NCI-H748 (cell line): ENCODE data around the gene SEPTIN8.
A peak's percentile ranks its signal among the peaks of the same experiment; 100 is the strongest.

ENCODE experiments used
- DNase-seq: peaks from one replicate; lab custom pipeline; 2025; ENCODE audit not compliant: unreplicated experiment; lab: John Stamatoyannopoulos, UW

The SEPTIN8 gene

DNA sequence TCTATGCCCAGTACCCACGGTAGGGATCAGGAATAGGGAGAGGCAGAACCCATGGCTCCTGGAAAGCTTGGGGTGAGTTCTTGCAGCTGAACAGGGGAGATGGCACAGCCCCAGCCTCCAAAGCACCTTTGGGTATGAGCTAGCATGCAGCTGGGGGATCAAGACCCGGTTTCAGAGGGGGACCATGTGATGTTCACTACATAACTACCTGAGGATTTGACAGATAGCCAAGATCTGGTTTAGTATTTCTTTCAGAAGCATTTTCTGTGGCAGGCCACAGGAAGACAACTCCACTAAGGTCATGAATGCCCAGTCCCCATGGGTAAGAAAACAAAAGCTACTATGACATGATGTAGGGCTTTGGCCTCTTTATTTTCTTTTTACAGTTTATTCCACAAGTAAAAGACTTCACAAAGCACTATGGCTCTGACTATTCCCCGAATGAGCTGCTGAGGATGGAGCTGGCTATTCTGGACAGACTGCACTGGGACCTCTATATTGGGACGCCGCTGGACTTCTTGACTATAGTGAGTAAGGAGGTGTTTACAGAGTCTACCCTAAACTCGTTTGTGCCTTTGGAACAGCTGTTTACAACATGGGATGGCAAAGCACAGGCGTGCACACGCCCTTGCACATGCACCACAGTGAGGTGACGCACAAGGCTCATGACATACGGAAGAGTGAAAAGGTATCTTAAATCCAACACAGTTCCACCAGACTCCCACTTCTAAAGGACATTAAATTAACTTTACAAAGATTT, 26.4 kb downstream of the SEPTIN8 start:
- DNase-seq: no peak

DNA sequence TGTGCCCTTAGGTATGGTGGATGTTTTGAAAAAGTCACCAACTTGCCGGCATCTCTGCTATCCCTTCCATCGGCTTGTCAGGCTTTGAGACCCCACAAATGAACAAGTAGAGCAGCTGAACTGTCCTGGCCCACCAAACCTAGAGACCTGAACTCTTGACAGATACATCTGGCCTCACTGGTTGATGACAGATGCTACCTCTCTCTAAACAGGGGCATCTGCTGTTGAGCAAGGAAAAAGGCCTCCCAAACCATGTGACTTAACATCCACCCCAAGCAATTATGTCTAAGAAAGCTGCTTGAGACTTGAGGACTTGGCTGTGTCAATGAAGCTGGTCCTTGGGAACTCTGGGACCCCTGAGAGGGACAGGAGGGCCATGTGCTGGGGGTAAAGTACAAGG, 27.5 kb downstream of the SEPTIN8 start:
- no peak for DNase-seq

DNA sequence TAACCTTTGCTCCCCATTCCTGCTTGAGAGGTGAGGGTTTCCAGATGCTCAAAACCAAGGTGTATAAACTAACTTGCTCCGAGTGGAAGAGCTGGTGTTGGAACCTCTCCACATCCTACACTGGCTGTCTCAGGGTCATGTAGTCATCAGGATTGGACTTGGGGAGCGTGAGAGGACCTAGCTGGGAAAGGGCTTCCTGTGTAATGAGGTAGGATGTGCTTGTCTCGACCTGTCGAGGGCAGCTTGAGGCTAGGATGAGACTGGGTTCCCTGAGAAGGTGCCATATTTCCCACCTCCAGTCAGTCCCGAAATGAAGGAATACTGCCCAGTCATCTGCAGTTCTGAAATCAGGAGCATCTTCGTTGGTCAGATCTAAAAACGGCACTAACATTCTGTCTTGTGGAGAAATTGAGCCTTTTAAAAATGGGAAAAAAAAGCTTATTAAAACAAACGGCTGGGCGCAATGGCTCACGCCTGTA, 28.5 kb downstream of the SEPTIN8 start:
- no peak for DNase-seq

DNA sequence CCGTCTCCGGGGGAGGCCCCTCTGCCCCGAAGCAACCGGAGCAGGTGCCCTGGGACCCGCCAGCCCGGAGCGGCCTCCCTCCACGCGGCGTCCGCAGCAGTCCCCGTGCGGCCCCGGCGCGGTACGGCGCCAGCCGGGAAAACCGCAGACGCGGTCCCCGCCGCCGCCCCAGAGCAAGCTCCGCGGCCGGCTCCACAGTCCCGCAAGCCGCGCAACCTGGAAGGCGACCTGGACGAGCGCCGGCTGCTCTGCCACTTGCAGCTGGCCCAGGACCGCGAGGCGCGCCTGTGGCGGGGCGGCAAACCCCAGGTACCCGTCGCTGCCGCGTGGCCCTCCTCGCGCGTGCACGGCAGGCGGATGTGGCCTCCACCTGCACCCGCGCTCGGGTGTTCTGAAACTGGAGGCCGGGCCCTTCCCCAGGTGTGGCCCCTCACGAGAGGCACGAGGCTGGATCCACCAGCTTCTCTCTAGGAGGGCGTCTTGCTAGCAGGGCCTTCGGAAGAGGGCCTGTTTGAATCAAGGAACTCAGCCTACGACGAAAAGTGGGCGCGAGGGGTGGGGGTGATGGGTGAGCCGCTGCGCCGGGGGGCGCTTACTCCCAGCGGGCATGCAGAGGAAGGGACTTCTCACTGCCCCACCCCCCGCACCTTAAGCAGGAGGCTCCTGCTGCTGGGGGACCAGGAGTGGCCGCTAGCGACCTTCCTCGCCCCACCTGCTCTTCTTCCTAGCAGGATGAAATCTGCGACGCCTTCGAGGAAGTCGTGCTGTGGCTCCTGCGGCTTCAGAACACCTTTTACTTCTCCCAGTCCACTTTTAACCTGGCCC, 29.2 kb downstream of the SEPTIN8 start:
- DNase-seq: no peak

DNA sequence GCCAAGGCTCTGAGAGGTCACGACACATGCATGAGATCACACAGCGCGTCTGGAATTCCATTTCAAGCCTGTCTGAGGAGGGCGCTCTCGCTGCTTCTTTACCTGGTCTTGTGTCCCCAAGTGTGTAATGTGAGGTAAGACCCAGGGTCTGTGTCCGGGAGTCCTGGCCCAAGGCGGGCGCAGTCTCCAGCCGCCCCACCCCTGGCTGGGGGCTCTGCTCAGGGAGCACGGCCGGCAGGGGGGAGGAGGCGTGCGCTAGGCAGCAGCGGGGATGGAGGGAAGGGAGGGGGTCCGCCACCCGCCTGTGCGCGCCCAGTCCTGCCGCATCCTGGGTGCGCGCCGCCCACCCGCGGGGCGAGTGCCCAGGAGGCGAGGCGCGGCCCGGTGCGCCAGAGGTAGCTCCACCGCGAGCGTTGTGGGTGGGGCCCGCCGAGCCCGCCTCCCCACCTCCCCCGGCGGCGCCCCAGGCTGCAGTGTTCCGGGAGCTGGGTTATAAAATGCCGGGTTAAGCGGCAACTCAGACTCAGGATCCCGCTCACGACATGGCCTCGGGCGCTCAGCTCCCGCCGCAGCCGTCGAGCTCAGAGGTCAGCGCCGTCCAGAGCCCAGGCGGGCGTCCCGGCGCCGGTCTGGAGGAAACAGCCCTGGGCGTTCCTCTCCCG, 30.0 kb downstream of the SEPTIN8 start, which contains the start of gene CCNI2:
Gene CCNI2 (plus strand): TSS at position 473 of the 662 bp plus-strand sequence. CDS start 70 bp downstream, at position 543.
- DNase-seq: peak; percentile 11

DNA sequence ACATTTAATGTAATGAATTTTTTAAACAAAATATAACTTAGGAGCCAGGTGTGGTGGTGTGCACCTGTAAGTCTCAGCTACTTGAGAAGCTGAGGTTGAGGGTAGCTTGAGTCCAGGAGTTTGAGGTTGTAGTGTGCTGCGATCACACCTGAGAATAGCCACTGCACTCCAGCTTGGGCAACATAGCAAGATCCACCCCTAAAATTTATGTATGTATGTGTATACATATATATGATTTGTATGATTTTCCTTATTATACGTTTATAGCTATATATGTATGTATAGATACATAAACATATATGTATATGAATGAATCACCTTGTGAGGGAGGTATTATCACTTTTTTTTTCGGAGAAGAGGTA, 30.5 kb downstream of the SEPTIN8 start:
- DNase-seq: no peak

DNA sequence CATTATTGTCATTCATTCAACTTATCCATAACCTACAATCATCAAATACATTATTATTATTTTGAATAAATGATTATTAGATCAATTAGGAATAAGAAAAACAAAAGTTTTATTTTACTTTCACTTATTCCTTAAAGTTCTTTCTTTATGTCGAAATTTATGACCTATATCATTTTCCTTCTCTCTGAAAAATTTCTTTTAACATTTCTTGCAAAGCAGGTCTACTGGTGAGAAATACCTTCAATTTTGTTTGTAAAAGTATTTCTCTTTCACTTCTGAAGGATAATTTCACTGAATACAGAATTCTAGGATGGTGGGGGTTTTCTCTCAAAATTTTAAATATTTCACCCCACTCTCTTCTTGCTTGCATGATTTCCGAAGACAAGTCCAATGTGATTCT, 32.4 kb downstream of the SEPTIN8 start:
- DNase-seq: no peak

DNA sequence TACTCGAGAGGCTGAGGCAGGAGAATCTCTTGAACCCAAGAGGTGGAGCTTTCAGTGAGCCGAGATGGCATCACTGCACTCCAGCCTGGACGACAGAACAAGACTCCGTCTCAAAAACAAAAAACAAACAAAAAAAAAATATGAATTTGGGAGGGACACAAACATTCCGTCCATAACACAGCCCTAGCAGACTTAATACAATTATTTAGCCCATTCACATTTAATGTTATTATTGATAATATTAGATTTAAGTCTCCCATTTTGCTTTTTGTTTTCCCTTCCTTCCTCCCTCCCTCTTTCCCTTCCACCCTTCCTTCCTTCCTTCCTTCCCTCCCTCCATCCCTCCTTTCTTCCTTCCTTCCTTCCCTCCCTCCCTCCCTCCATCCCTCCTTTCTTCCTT, 34.4 kb downstream of the SEPTIN8 start:
- no peak for DNase-seq

DNA sequence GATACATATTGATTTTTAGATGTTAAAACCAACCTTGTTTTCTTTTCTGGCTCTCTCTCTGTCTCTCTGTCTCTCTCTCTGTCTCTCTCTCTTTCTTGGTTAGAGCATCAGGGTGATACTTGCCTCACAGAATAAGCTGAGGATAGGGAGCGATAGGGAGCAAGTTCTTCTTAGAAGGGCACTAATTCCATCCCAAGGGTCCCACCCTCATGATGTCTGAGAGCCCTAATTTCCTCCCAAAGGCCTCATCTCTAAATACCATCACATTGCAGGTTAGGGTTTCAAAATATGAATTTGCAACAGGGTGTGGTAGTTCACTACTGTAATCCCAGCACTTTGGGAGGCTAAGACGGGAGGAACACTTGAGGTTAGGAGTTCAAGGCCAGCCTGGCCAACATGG, 34.9 kb downstream of the SEPTIN8 start:
- no peak for DNase-seq

DNA sequence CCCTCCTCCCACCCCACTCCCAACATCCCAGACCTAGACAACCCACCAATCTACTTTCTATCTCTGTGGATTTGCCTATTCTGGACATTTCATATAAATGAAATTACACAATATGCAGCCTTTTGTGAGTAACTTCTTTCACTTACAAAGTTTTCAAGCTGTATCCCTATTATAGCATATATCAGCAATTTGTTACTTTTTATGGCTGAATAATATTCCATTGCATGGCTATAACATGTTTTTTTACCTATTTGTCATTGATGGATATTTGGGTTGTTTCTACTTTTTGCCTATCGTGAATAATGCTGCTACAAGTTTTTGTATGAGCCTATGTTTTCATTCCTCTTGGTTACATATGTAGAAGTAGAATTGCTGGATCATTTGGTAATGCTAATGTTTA, 37.8 kb downstream of the SEPTIN8 start:
- DNase-seq: no peak

DNA sequence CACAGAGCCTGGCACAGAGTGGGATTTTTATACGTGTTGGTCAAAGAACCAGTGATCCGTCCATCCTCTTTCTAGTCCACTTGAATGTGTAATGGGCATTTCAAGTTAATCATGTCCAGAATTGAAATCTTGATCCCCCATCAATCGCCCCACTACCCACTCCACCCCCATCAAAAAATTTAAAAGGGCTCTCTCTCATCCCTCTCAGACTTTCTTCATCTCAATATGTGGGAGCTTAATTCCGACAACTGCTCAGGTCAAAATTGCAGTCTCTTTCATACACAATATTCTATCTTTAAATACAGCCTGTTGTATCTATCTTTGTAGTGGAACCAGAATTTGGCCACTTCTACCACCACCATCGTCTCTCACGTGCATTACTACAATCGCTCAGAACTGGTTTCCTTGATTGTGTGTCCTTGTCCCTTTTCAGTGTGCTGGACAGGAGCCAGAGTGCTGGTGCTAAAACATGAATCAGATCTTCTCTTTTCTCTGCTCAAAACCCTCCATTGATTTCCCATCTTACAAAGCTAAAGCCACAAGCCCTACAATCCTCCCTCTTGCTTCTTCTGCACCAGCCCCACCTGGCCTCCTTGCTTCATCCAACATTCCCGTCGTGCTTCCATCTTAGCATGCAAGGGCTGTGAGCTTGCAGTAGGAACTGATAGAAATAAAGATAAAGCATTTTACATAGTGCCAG, 38.9 kb downstream of the SEPTIN8 start:
- DNase-seq: no peak

DNA sequence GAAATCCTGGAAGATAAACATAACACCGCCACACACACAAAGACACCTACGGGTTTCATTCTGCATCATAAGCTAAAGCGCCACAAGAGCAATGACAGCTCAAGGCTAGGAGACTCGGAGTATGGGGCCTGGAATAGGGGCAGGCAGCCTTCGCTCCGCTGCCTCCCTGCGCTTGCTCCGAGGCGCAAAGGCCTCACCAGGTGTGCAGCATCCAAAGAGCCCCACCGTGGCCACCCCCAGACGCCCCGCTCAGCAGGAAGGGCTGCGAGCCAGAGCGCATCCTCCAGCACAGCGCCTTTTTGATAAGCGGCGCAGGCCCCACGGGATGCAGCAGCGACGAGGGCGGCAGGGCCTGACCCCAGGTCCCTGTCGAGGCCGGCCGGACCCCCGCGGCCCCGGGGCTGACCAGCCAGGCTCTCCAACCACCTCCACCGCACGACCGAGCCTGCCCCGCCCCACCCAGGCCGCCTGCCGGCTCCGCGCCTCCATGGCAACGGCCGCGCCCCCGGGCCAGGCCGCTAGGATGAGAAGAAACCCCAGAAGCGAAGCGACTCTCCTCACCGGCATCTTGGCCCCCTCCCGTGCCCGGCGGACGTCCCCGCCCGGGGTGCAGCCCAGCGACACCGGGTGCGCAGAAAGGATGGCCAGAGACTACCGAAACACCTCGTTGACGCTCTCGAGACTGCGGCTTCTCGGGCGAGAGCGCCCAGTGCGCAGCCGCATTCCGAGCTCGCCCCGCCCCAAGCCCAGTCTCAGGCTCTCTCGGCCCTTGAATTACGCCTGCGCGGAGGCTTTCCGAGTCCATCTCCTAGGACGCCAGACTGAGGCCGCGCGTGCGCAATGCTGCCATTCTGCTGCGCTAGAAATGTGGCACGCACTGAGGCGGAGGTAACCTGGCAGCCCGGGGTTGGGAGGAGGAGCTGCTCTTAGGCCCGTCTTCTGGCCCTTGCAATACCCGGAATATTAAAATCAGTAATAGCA, 39.9 kb downstream of the SEPTIN8 start, which contains the start of gene KIF3A:
Gene KIF3A (minus strand): TSS at position 694 of the 981 bp plus-strand sequence. CDS start 127 bp downstream, at position 567.
- peak; percentile 98 for DNase-seq

DNA sequence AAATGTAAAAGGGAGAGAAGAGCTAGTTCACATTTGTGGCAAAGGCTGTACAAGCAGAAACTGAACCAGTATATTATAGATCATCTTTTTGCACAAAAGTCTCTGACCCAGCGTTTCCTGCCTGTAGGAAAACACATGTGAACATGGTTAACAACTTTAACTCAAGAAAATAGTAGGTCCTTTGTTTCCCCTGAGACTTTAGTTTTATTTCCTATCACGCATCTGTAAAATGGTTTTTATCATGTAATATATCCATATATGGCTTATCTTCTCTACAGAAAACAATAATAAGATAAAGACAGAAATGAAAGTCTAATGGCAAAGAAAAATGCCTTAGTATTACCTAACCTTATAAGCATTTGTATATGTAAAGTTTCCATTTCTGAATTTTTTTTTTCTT, 42.4 kb downstream of the SEPTIN8 start:
- DNase-seq: no peak

DNA sequence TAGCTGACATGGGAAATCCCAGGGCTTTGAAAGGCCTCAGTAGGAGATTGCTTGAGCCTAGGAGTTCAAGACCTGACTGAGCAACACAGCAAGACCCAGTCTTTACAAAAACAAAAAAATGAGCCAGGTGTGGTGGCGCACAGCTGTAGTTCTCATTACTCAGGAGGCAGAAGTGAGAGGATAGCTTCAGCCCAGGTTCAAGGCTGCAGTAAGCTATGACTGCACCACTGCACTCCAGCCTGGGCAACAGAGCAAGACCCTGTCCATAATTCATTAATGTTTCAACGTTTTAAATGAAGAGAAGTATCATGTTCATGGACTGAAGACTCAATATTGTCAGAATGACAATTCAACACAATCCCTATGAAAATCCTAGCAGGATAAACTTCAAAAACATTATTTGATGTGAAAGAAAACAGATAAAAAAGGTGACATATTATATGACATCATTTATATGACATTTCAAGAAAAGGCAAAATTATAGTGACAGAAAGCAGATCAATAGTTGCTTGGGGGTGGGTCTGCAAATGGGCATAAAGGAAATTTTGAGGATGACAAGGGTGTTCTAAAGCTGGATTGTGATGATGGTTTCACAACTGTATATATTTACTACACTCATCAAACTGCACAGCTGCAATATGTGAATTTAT, 43.4 kb downstream of the SEPTIN8 start:
- no peak for DNase-seq

DNA sequence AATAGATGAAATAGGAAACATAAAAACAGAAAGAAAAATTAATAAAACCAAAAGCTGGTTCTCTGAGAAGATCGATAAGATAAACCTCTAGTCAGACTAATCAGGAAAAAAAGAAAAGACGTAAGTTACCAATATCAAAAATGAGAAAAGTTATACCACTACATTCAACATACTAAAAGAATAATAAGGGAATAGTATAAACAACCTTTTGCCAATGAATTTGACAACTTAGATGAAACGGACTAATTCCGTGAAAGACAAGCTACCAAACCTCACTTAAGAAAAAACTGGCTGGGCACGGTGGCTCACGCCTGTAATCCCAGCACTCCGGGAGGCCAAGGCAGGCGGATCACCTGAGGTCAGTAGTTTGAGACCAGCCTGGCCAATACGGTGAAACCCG, 47.1 kb downstream of the SEPTIN8 start:
- no peak for DNase-seq

DNA sequence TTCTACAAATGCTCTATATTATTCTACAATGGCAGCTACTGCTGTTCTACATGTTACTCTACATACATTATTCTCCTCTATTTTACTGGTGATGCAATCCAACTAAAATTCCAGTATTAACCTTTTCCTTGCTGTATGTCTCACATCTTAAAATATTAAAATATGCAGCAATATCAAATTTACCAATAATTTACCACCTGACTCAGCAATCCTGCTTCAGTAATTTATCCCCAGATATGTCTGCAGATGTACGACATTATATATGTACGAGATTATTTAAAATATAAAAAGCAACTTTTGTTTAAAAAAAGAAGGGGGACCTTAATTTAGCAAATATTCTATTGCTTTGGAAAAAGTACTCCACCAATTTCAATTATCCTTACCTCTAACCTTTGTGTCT, 51.3 kb downstream of the SEPTIN8 start:
- no peak for DNase-seq

DNA sequence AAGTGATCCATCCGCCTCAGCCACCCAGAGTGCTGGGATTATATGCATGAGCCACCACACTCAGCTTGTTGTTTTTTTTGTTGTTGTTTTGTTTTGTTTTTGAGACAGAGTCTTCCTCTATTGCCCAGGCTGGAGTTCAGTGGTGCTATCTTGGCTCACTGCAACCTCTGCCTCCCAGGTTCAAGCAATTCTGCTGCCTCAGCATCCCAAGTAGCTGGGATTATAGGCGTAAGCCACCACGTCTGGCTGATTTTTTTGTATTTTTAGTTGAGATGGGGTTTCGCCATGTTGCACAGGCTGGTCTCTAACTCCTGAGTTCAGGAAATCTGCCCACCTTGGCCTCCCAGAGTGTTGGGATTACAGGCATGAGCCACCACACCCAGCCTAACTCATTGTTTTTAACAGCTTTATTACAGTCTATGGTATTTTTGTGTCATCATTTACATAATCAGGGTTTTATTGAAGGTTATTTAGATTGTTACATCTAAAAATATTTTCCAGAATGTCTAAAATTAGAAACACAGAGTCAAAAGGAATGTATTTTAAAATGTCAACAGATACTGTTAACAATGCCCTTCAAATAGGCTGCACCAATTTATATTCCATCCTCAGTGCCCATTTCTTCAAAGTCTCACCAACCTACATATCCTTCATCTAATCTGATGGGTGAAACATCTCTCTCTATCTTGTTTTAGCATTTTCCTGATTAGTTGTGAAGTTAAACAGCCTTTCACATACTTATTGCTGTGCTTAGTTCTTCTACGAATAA, 58.3 kb downstream of the SEPTIN8 start:
- no peak for DNase-seq

DNA sequence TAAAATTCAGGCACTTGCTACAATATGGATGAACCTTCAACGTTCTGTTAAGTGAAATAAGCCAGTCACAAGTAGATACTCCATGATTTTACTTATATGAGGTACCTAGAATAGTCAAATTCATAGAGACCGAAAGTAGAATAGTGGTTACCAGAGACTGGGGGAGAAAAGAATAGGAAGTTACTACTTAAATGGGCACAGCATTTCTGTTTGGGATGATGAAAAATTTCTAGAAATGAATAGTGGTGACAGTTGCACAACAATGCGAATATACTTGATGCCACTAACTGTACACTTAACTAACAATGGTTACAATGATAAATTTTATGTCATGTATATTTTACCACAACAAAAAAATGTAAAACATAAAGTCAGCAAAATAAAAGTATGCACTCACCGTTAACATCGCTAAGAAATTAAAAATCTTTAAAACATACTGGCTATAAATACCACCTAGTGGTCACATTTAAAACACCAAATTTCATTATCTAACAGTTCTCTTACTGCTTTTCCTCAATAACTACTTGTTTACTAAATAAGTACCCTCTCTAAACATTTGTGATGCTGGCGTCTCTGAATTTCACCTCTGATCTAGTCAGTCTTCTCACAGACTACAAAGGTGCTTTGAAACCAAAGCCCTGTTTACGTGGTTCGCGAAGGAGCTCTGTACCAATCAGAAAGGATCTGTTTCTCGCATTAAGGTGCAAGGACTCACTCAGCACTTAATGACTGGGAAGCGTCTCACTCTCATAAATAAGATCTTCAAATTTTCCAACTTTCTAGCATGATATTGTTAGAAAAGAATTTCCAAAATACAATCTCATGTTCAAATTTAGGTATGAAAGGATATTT, 62.4 kb downstream of the SEPTIN8 start:
- DNase-seq: no peak
